Gastroesophageal sphincter (tissue), 3 donors: ENCODE results near the gene SEPTIN1.

Experiments
- EP300 ChIP-seq: sonication (generic); formaldehyde crosslinking; IDR thresholded peaks from one replicate; pipeline ENCODE4 v1.6.1; 2017; ENCODE audit warnings: antibody characterized with exemption, mild to moderate bottlenecking
- TF ChIP-seq, protein P1 (sequence below), 4 experiments: fragments of 200-600 bp in 2 of 4; fragments of 450-650 bp in 2 of 4; sonication (generic) in 1 of 4; IDR thresholded peaks; one replicate each; pipeline ENCODE4 v1.5.1; 2017 to 2019; ENCODE audit warnings: antibody characterized with exemption in 4 of 4, mild to moderate bottlenecking in 2 of 4, moderate library complexity in 2 of 4

DNA sequence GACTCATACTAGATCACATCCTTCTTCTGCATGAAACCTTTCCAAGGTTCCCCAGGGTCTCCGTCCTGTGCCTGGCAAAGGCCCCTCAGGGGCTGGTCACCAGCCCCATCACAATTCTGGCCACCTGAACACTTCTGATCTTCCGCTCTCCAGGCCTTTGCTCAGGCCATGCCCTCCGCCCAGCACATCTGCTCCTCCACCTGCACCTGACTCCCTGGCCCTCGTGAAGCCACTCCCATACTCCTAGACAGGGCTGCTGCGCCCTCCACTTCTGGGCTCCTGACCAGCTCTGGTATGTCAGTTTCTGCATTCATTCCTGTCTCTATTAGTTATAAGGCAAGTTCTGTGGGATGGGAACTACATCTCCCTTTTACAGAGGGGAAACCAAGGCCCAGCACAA lies 9.6 kb downstream of the SEPTIN1 start:
- TF ChIP-seq, protein P1, sequence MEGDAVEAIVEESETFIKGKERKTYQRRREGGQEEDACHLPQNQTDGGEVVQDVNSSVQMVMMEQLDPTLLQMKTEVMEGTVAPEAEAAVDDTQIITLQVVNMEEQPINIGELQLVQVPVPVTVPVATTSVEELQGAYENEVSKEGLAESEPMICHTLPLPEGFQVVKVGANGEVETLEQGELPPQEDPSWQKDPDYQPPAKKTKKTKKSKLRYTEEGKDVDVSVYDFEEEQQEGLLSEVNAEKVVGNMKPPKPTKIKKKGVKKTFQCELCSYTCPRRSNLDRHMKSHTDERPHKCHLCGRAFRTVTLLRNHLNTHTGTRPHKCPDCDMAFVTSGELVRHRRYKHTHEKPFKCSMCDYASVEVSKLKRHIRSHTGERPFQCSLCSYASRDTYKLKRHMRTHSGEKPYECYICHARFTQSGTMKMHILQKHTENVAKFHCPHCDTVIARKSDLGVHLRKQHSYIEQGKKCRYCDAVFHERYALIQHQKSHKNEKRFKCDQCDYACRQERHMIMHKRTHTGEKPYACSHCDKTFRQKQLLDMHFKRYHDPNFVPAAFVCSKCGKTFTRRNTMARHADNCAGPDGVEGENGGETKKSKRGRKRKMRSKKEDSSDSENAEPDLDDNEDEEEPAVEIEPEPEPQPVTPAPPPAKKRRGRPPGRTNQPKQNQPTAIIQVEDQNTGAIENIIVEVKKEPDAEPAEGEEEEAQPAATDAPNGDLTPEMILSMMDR (IDR thresholded peaks at IDR 0.05), result no peak
- TF ChIP-seq EP300, result no peak
